ENCODE measurements around the gene DLGAP1. TPM values are rescaled to one million over a fixed set of nuclear protein-coding genes. Genes with fewer than 3 reads are reported as not detected.

The DLGAP1 gene
- total and polyA plus RNA-seq, 2 of the 13 experiments (the other 11 are each of a cell fraction or from before 2014, with no cell fraction given): 0.01 TPM; not detected in 1

DNA sequence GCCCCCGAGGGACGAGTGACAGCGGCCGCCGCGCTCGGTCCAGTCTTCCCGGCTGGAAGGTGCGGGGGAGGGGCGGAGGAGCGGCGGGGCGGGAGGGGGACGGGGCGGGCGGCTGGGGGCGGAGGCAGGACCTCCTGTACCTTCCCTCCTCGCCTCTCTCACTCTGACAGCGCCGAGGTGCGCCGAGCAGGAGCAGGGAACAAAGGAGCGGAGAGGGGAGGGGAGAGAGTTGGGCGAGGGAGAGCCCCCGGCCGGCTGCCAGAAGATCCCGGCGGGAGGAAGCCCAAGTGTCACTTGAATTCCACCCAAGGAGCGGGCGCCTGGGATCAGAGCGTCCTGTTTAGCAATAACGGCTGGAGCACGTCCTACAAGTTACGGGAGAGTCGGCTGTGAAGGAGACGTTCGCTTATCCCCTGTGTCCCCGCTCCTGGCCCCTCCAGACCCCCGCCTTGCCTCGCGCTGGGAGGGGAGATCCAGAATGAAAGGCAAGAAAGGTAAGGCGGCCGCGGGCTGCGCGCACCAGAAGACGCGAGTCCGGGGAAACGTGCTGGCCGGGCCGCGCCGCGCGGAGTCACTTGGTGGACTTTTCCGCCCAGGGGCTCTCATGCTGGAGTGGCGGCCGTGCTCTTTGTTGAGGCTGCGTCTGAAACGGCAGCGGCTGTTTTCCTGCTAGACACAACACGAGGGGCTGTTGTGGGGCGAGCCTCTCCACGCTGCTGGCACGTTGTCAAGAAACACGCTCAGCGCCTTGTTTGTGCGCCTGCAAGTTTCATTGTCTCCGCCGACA is 1004.9 kb downstream of the DLGAP1 start, which contains the start of gene TGIF1:
Gene TGIF1, plus strand, starts transcription at position 161 of the 787 bp plus-strand sequence. Its CDS starts 318 bp downstream, at position 479.
- peak within 1 kb of the TSS; percentile 90 for H3K27ac ChIP-seq (ENCODE audit: extremely low read length, insufficient read depth, low read length)
- H4K20me1 ChIP-seq (ENCODE audit: insufficient read depth, low read length): peaks cover 8% of the 10 kb centered on the region
- peak within 1 kb of the TSS; percentile 93 for H3K4me3 ChIP-seq (replicated peaks in 1 of 3; ENCODE audit: insufficient read depth in 1 of 3, low read depth in 2 of 3, low read length in 3 of 3)
- H2AFZ ChIP-seq (ENCODE audit: low read length): no peak within 1 kb of the TSS
- in situ Hi-C loops (cut with HindIII; ENCODE audit: extremely low pct_ligation_motif_present, low pct_unique_long_range_greater_than_20kb): loop anchor here (5.0 to 25.0 kb wide), 5 partner anchors 142 to 388 kb away; no protein-coding TSS in a partner anchor
- BruUV-seq (replicated peaks): TSS peak; percentile 38
- H3K36me3 ChIP-seq (replicated peaks in 1 of 2; ENCODE audit: control insufficient read depth in 1 of 2, insufficient read depth in 2 of 2, low read length in 2 of 2): no peaks in the 10 kb centered on the region
- intact Hi-C loops (cut with micrococcal nuclease; ENCODE audit: unreplicated experiment): no loop called here
- no peaks in the 10 kb centered on the region; a peak in 1 of 5 replicates for H3K27me3 ChIP-seq (ENCODE audit: control insufficient read depth in 1 of 2, insufficient read depth in 2 of 2, low read length in 2 of 2)
- FAIRE-seq: no peak
- peaks cover 25% of the 10 kb centered on the region for H3K4me1 ChIP-seq (ENCODE audit: insufficient read depth, low read length)
- 0% methylated on average over 20 of the region's 71 CpGs for WGBS (ENCODE audit: low lambda C conversion rate)
- ATAC-seq: peak; percentile 42
- H3K79me2 ChIP-seq (ENCODE audit: insufficient read depth, low read length): peaks cover 62% of the 10 kb centered on the region
- H3K4me2 ChIP-seq (ENCODE audit: low read depth, low read length): peak within 1 kb of the TSS; percentile 99
- ChIA-PET POLR2A (interaction anchor here (1.0 to 5.8 kb wide), 6 partner anchors 9 to 215 kb away, joined by 3 to 79 read pairs (median 17); no protein-coding TSS in a partner anchor), CTCF (ENCODE audit: low intra/inter-chr PET ratio, low total read pairs) (no interaction called here)
- no peaks in the 10 kb centered on the region for H3K9me3 ChIP-seq (ENCODE audit: low read length)
- H3K9ac ChIP-seq (ENCODE audit: insufficient read depth, low read depth, low read length): peak within 1 kb of the TSS; percentile 96
- peak; percentile 63 for DNase-seq (ENCODE audit: low spot score)
- TF ChIP-seq, protein P1, sequence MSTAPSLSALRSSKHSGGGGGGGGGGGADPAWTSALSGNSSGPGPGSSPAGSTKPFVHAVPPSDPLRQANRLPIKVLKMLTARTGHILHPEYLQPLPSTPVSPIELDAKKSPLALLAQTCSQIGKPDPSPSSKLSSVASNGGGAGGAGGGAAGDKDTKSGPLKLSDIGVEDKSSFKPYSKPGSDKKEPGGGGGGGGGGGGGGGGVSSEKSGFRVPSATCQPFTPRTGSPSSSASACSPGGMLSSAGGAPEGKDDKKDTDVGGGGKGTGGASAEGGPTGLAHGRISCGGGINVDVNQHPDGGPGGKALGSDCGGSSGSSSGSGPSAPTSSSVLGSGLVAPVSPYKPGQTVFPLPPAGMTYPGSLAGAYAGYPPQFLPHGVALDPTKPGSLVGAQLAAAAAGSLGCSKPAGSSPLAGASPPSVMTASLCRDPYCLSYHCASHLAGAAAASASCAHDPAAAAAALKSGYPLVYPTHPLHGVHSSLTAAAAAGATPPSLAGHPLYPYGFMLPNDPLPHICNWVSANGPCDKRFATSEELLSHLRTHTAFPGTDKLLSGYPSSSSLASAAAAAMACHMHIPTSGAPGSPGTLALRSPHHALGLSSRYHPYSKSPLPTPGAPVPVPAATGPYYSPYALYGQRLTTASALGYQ (CRISPR knock-in tag; IDR thresholded peaks at IDR 0.05): peak; percentile 61; the same call in 1 of the 2 replicates
- TF ChIP-seq YEATS4 (CRISPR knock-in tag; IDR thresholded peaks at IDR 0.05; ENCODE audit: borderline replicate concordance) (peak; percentile 10; the same call in 1 of the 2 replicates), SATB2 (CRISPR knock-in tag; IDR thresholded peaks at IDR 0.05) (0 out of 2 replicates have a peak, but pooled peaks have one; percentile 63), RXRB (CRISPR knock-in tag; IDR thresholded peaks at IDR 0.05; ENCODE audit: borderline replicate concordance) (0 out of 2 replicates have a peak, but pooled peaks have one; percentile 6), ZNF543 (CRISPR knock-in tag; IDR thresholded peaks at IDR 0.05) (no peak), ZNF350 (CRISPR knock-in tag; IDR thresholded peaks at IDR 0.05; ENCODE audit: borderline replicate concordance, low read depth) (0 out of 2 replicates have a peak, but pooled peaks have one; percentile 38), DR1 (CRISPR knock-in tag; IDR thresholded peaks at IDR 0.05) (no peak), XBP1 (CRISPR knock-in tag; IDR thresholded peaks at IDR 0.05) (0 out of 2 replicates have a peak, but pooled peaks have one; percentile 29), AGO2 (optimal IDR thresholded peaks at IDR 0.05; ENCODE audit: low read depth, low read length) (peak; percentile 97), POLR2G (IDR thresholded peaks at IDR 0.05; ENCODE audit: low read depth, low read length) (peak; percentile 88), GLI4 (CRISPR knock-in tag; IDR thresholded peaks at IDR 0.05; ENCODE audit: borderline replicate concordance) (0 out of 2 replicates have a peak, but pooled peaks have one; percentile 49), SP1 (IDR thresholded peaks at IDR 0.05) (no peak), SP1 (CRISPR knock-in tag; IDR thresholded peaks at IDR 0.05) (no peak), HDAC2 (CRISPR knock-in tag; IDR thresholded peaks at IDR 0.05) (peak; percentile 26; the same call in 1 of the 2 replicates), PHF5A (CRISPR knock-in tag; IDR thresholded peaks at IDR 0.05; ENCODE audit: low read depth, unreplicated experiment) (peak; percentile 21), ZNF501 (CRISPR knock-in tag; IDR thresholded peaks at IDR 0.05) (0 out of 2 replicates have a peak, but pooled peaks have one; percentile 49), HNRNPH1 (optimal IDR thresholded peaks at IDR 0.05; ENCODE audit: low read depth, low read length) (peak; percentile 67)
- TF ChIP-seq, protein P2, sequence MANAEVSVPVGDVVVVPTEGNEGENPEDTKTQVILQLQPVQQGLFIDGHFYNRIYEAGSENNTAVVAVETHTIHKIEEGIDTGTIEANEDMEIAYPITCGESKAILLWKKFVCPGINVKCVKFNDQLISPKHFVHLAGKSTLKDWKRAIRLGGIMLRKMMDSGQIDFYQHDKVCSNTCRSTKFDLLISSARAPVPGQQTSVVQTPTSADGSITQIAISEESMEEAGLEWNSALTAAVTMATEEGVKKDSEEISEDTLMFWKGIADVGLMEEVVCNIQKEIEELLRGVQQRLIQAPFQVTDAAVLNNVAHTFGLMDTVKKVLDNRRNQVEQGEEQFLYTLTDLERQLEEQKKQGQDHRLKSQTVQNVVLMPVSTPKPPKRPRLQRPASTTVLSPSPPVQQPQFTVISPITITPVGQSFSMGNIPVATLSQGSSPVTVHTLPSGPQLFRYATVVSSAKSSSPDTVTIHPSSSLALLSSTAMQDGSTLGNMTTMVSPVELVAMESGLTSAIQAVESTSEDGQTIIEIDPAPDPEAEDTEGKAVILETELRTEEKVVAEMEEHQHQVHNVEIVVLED (CRISPR knock-in tag; IDR thresholded peaks at IDR 0.05; ENCODE audit: borderline replicate concordance): peak; percentile 32; the same call in 1 of the 2 replicates
- TF ChIP-seq, protein P3, sequence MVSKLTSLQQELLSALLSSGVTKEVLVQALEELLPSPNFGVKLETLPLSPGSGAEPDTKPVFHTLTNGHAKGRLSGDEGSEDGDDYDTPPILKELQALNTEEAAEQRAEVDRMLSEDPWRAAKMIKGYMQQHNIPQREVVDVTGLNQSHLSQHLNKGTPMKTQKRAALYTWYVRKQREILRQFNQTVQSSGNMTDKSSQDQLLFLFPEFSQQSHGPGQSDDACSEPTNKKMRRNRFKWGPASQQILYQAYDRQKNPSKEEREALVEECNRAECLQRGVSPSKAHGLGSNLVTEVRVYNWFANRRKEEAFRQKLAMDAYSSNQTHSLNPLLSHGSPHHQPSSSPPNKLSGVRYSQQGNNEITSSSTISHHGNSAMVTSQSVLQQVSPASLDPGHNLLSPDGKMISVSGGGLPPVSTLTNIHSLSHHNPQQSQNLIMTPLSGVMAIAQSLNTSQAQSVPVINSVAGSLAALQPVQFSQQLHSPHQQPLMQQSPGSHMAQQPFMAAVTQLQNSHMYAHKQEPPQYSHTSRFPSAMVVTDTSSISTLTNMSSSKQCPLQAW (CRISPR knock-in tag; IDR thresholded peaks at IDR 0.05): 0 out of 2 replicates have a peak, but pooled peaks have one; percentile 52

All from HepG2 (cell line).